K562 (cell line): ENCODE data around the gene SMIM22. TPM values are rescaled to one million over a fixed set of nuclear protein-coding genes. Genes with fewer than 3 reads are reported as not detected.

Experiments used
- NR0B1 ChIP-seq: fragments of 450-650 bp; IDR thresholded peaks from one replicate; pipeline ENCODE4 v1.6.1; 2018; ENCODE audit warnings: mild to moderate bottlenecking, moderate library complexity; ENCODE audit not compliant: partially characterized antibody
- RERE ChIP-seq: sonication (generic); formaldehyde crosslinking; IDR thresholded peaks from 2 replicates; pipeline ENCODE4 v1.8.0; 2023; ENCODE audit warnings: missing genetic modification reagents, mild to moderate bottlenecking, borderline replicate concordance
- SMAD3 ChIP-seq: fragments of 450-650 bp; formaldehyde crosslinking; conservative IDR thresholded peaks from 2 replicates; pipeline ENCODE4 v1.4.0; 2020; ENCODE audit warnings: mild to moderate bottlenecking
- SNIP1 ChIP-seq: fragments of 450-650 bp; IDR thresholded peaks from 2 replicates; pipeline ENCODE4 v1.7.1; 2017; ENCODE audit warnings: low read depth, mild to moderate bottlenecking
- SRSF3 ChIP-seq: fragments of 200-400 bp; formaldehyde crosslinking; IDR thresholded peaks from 2 replicates; pipeline ENCODE4 v1.6.1; 2016; ENCODE audit warnings: mild to moderate bottlenecking, low read length, moderate library complexity; ENCODE audit not compliant: insufficient read depth
- TAF1 ChIP-seq: IDR thresholded peaks from 2 replicates; pipeline ENCODE4 v1.6.1; 2011; ENCODE audit warnings: mild to moderate bottlenecking, low read length, moderate library complexity; ENCODE audit not compliant: insufficient read depth, control insufficient read depth, severe bottlenecking; ENCODE audit errors: extremely low read depth
- TSC22D4 ChIP-seq: fragments of 450-650 bp; IDR thresholded peaks from 2 replicates; pipeline ENCODE4 v1.6.1; 2016; ENCODE audit warnings: missing genetic modification characterization, missing biosample characterization, control low read depth
- ZBTB34 ChIP-seq: fragments of 250-450 bp; sonication (Bioruptor Pico); IDR thresholded peaks from 2 replicates; pipeline ENCODE4 v1.8.0; 2021; ENCODE audit warnings: mild to moderate bottlenecking, moderate library complexity
- ZNF316 ChIP-seq: fragments of 450-650 bp; IDR thresholded peaks from 2 replicates; pipeline ENCODE4 v1.6.1; 2016
- ZNF384 ChIP-seq: IDR thresholded peaks from 2 replicates; pipeline ENCODE4 v1.6.1; 2012; ENCODE audit warnings: low read depth, low read length, improper control_type of control experiment
- ZNF407 ChIP-seq: fragments of 450-650 bp; IDR thresholded peaks from 2 replicates; pipeline ENCODE4 v1.6.1; 2016; ENCODE audit warnings: low read depth
- polyA plus RNA-seq, 8 experiments: library from polyadenylated mRNA; depleted of rRNA in 4 of 8; stranded (reverse) in 5 of 8; unstranded in 3 of 8; fragments of >200 nt; fragmentation: Nextera tagmentation in 2 of 8; fragmentation: Illumina TruSeq in 1 of 8; extraction: Ambion mirVana in 2 of 8; extraction: Trizol in 1 of 8; gene quantifications; 2 replicates each; pipeline versions ENCODE4 v1.2.1 to v1.2.3, GENCODE V29; 2011 to 2014; ENCODE audit warnings: inconsistent platforms in 1 of 8, missing spikeins in 1 of 8
- total RNA-seq, 7 experiments: library from RNA; depleted of rRNA in 6 of 7; stranded (reverse); fragments of >200 nt in 6 of 7; fragmentation: Illumina TruSeq in 2 of 7; extraction: Trizol in 2 of 7; gene quantifications; 2 replicates each; pipeline versions ENCODE4 v1.2.1 to v1.2.3, GENCODE V29; 2011 to 2021; ENCODE audit warnings: low replicate concordance in 1 of 7

Gene SMIM22
- total and polyA plus RNA-seq, 9 of the 15 experiments (the other 6 are each of a cell fraction or from before 2014, with no cell fraction given): not detected

GRCh38 chr16:4767872-4768548, 27.2 kb upstream of the SMIM22 start (continued):
- TF ChIP-seq ZNF407: no peak
- no peak for TF ChIP-seq SMAD3 (CRISPR knock-in tag)
- no peak for TF ChIP-seq NR0B1
- TF ChIP-seq TSC22D4 (tag): no peak
- no peak for TF ChIP-seq ZNF316
- TF ChIP-seq ZNF384: no peak
- TF ChIP-seq TAF1: no peak
- no peak for TF ChIP-seq ZBTB34 (CRISPR knock-in tag)
- TF ChIP-seq SNIP1: no peak
- no peak for TF ChIP-seq SRSF3
- no peak for TF ChIP-seq RERE (CRISPR knock-in tag)
